HUES64 (cell line): ENCODE measurements around the gene NAGA. TPM values are rescaled to one million over a fixed set of nuclear protein-coding genes. Genes with fewer than 3 reads are reported as not detected.
"Not testable (repeated sequence)": the region's sequence is repeated elsewhere in the genome, so short reads cannot be mapped to it uniquely, and the experiment has no call there.

ENCODE experiments used
- H3K27ac ChIP-seq: 2 replicates; pipeline ENCODE4 v1.7.0; 2013; ENCODE audit warnings: low read depth, low read length, inconsistent platforms
- H3K27me3 ChIP-seq: 2 replicates; pipeline ENCODE4 v1.6.1; 2013; ENCODE audit warnings: mild to moderate bottlenecking, low read length; ENCODE audit not compliant: insufficient read depth
- H3K36me3 ChIP-seq: 2 replicates; pipeline ENCODE4 v1.6.1; 2013; ENCODE audit warnings: mild to moderate bottlenecking, low read length; ENCODE audit not compliant: insufficient read depth
- H3K4me1 ChIP-seq: 2 replicates; pipeline ENCODE4 v1.6.1; 2013; ENCODE audit warnings: mild to moderate bottlenecking, low read length, moderate library complexity; ENCODE audit not compliant: insufficient read depth
- H3K4me3 ChIP-seq: 2 replicates; pipeline ENCODE4 v1.5.1; 2013; ENCODE audit warnings: mild to moderate bottlenecking, low read length, moderate library complexity
- H3K9ac ChIP-seq: 2 replicates; pipeline ENCODE4 v1.6.1; 2013; ENCODE audit warnings: mild to moderate bottlenecking, low read depth, low read length
- H3K9me3 ChIP-seq: 2 replicates; pipeline ENCODE4 v1.6.1; 2013; ENCODE audit warnings: low read depth, low read length; ENCODE audit not compliant: insufficient read depth
- WGBS: fragments of 150-250, 120-280 bp; methylation state at CpG from one replicate; pipeline ENCODE4 v1.1.7; 2013; ENCODE audit warnings: missing lambda C conversion rate; 5-methylcytosine and 5-hydroxymethylcytosine counted together
- polyA plus RNA-seq, 2 experiments: library from polyadenylated mRNA; stranded (reverse); fragments of 50-300 nt; gene quantifications; one replicate each; pipeline ENCODE4 v1.2.3, GENCODE V29; 2013

The NAGA gene
- polyA plus RNA-seq (2013, experiment 1 of 2): 13.9 TPM
- 19.1 TPM for polyA plus RNA-seq (2013, experiment 2 of 2)

GRCh38 chr22:42070517-42071422 is at the start of gene NAGA:
NAGA (minus strand) TSS chr22:42070812; CDS start chr22:42070297, 515 bp downstream.
- 3% methylated on average over 56 of the region's 56 CpGs for WGBS
- Histone ChIP-seq H3K27ac (peak within 1 kb of the TSS; percentile 53; the same call in 1 of the 2 replicates), H3K4me3 (peak within 1 kb of the TSS; percentile 61), H3K4me1 (peaks cover 21% of the 10 kb centered on the region), H3K9ac (peak within 1 kb of the TSS; percentile 69), H3K9me3 (no peaks in the 10 kb centered on the region), H3K27me3 (peaks cover 17% of the 10 kb centered on the region), H3K36me3 (peaks cover 12% of the 10 kb centered on the region)

- Histone ChIP-seq H3K4me1 (no peaks in the 10 kb centered on the region), H3K9ac (no peak overlapping the region), H3K27me3 (no peaks in the 10 kb centered on the region), H3K27ac (no peak overlapping the region), H3K36me3 (no peaks in the 10 kb centered on the region), H3K9me3 (peaks cover 22% of the 10 kb centered on the region), H3K4me3 (no peak overlapping the region)
- WGBS: 80% methylated on average over 3 of the region's 4 CpGs
These were observed 46.3 kb upstream of the NAGA start for GRCh38 chr22:42116848-42117424.

- H3K4me3 ChIP-seq, H3K36me3 ChIP-seq, H3K9ac ChIP-seq, H3K27me3 ChIP-seq, H3K4me1 ChIP-seq, H3K27ac ChIP-seq: not testable (repeated sequence)
- WGBS: 84% methylated on average over 6 of the region's 6 CpGs
- peaks cover 22% of the 10 kb centered on the region for H3K9me3 ChIP-seq
These were observed 44.8 kb upstream of the NAGA start for GRCh38 chr22:42115420-42115830.

- H3K36me3 ChIP-seq: no peaks in the 10 kb centered on the region
- 88% methylated on average over 7 of the region's 7 CpGs for WGBS
- H3K4me1 ChIP-seq: no peaks in the 10 kb centered on the region
- no peak overlapping the region for H3K27ac ChIP-seq
- H3K27me3 ChIP-seq: no peaks in the 10 kb centered on the region
- no peak overlapping the region for H3K9ac ChIP-seq
- peaks cover 22% of the 10 kb centered on the region for H3K9me3 ChIP-seq
- no peak overlapping the region for H3K4me3 ChIP-seq
These were observed 44.1 kb upstream of the NAGA start for GRCh38 chr22:42114721-42115120.

- 19% methylated on average over 4 of the region's 4 CpGs for WGBS
- not testable (repeated sequence) for H3K4me1 ChIP-seq, H3K27ac ChIP-seq, H3K4me3 ChIP-seq, H3K9ac ChIP-seq, H3K27me3 ChIP-seq, H3K36me3 ChIP-seq
- H3K9me3 ChIP-seq: peaks cover 22% of the 10 kb centered on the region
These were observed 42.2 kb upstream of the NAGA start for GRCh38 chr22:42112793-42113192.

DNA sequence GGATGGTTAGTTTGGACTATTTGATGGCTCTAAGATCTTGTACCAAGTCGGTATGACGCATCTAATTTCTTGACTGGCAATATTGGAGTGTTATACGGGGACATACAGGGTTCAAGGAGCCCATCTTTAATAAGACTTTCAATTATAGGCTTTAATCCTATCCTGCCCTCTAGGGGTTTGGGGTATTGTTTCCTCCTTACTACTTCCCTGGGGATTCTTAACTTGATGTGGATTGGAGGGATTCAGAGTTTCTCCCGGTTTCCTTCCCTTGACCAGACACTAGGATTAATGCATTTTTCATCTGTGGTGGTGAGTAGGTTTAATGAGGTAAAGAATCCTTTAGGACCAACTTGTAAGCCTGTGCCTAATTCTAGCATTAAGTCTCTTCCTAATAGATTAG is 41.2 kb upstream of the NAGA start:
- no peak overlapping the region for H3K9ac ChIP-seq
- no peaks in the 10 kb centered on the region for H3K36me3 ChIP-seq

GRCh38 chr22:42108848-42109247 is 38.2 kb upstream of the NAGA start:
- peaks cover 22% of the 10 kb centered on the region for H3K9me3 ChIP-seq
- no peak overlapping the region for H3K4me3 ChIP-seq
- no peaks in the 10 kb centered on the region for H3K4me1 ChIP-seq
- H3K27me3 ChIP-seq: no peaks in the 10 kb centered on the region
- 91% methylated on average over 18 of the region's 18 CpGs for WGBS
- no peak overlapping the region for H3K9ac ChIP-seq
- H3K27ac ChIP-seq: no peak overlapping the region
- H3K36me3 ChIP-seq: no peaks in the 10 kb centered on the region

More for the DNA sequence above, 41.2 kb upstream of the NAGA start:
- no peak overlapping the region for H3K27ac ChIP-seq
- H3K4me1 ChIP-seq: no peaks in the 10 kb centered on the region
- 93% methylated on average over 3 of the region's 4 CpGs for WGBS
- H3K9me3 ChIP-seq: peaks cover 22% of the 10 kb centered on the region
- H3K27me3 ChIP-seq: no peaks in the 10 kb centered on the region
- H3K4me3 ChIP-seq: no peak overlapping the region

GRCh38 chr22:42104332-42104860 is 33.8 kb upstream of the NAGA start:
- H3K27me3 ChIP-seq, H3K4me1 ChIP-seq, H3K27ac ChIP-seq, H3K4me3 ChIP-seq, H3K36me3 ChIP-seq, H3K9ac ChIP-seq: not testable (repeated sequence)
- peaks cover 38% of the 10 kb centered on the region for H3K9me3 ChIP-seq
- WGBS: 94% methylated on average over 6 of the region's 6 CpGs

DNA sequence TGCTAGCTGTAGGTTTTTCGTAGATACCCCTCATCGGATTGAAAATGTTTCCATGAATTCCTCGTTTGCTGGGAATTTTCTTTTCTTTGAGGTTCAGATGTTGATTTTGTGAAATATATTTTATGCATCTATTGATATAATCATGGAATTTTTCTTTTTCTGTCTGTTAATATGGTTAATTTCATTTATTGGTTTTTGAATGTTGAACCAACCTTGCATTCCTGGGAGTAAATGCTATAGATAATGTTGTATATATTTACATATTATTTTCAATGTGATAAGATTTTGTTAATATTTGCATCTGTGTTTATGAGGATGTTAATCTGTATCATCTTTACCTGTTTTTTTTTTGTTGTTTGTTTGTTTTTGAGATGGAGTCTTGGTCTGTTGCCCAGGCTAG is 30.6 kb upstream of the NAGA start:
- peaks cover 40% of the 10 kb centered on the region for H3K9me3 ChIP-seq
- no peak overlapping the region for H3K9ac ChIP-seq
- no peaks in the 10 kb centered on the region for H3K4me1 ChIP-seq
- no peaks in the 10 kb centered on the region for H3K27me3 ChIP-seq
- no peak overlapping the region for H3K27ac ChIP-seq
- WGBS: 91% methylated on average over 3 of the region's 3 CpGs
- no peak overlapping the region for H3K4me3 ChIP-seq
- no peaks in the 10 kb centered on the region for H3K36me3 ChIP-seq

DNA sequence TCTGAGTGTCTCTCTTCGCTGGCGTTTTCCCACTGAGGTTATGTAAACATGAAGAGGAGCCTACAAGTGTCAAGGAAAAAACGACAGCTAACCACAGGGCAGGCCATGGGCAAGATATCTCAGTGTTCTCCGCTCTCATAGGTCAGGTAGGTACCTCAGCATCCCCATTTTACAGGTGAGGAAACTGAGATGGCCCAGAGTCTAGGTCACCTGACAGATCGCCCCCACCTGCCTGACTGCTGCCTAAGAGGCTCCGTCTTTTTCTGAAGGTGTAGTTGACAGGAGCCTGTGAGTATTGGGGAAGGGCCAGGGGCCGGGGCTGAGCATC is 20.8 kb upstream of the NAGA start:
- peaks cover 17% of the 10 kb centered on the region for H3K36me3 ChIP-seq
- 44% methylated on average over 6 of the region's 7 CpGs for WGBS
- peaks cover under 1% of the 10 kb centered on the region; the same call in 1 of the 2 replicates for H3K9me3 ChIP-seq
- H3K4me3 ChIP-seq: peak overlapping the region; percentile 95
- H3K4me1 ChIP-seq: no peaks in the 10 kb centered on the region
- no peak overlapping the region; the same call in 1 of the 2 replicates for H3K27ac ChIP-seq
- H3K9ac ChIP-seq: peak overlapping the region; percentile 46
- no peaks in the 10 kb centered on the region for H3K27me3 ChIP-seq
